Endothelial cell of umbilical vein (primary cell): ENCODE results near the gene DSCAML1. TPM values are rescaled to one million over a fixed set of nuclear protein-coding genes. Genes with fewer than 3 reads are reported as not detected.

ENCODE experiments used
- BruUV-seq: library from RNA; stranded (reverse); fragments of 400-500 nt; replicated peaks from 2 replicates; lab custom pipeline; 2021; lab: Mats Ljungman, UMichigan
- CTCF ChIA-PET: fragments of 300-600, 350-600 bp; sonication (Branson Sonifier 250); formaldehyde crosslinking; loops from one replicate; lab custom pipeline; 2021; ENCODE audit warnings: antibody characterized with exemption, inconsistent platforms; lab: Charles Lee
- POLR2A ChIA-PET: fragments of 300-600, 350-600 bp; sonication (Branson Sonifier 250); formaldehyde crosslinking; loops from one replicate; lab custom pipeline; 2021; ENCODE audit warnings: antibody characterized with exemption, inconsistent platforms; lab: Charles Lee
- DNase-seq: peaks from one replicate; pipeline ENCODE4 v3.0.0-alpha.2; 2011; ENCODE audit warnings: low read depth, low spot score
- FAIRE-seq: peaks from 2 replicates; lab custom pipeline; 2011; peaks lifted over from hg19 to GRCh38; lab: Jason Lieb, UNC
- H2AFZ ChIP-seq: 2 replicates; pipeline ENCODE4 v1.6.0; 2012; ENCODE audit warnings: low read depth, low read length, control low read depth, inconsistent platforms
- H3K27ac ChIP-seq: 2 replicates; pipeline ENCODE4 v1.5.1; 2011; ENCODE audit warnings: low read depth, mild to moderate bottlenecking, control low read depth, low read length, moderate library complexity; ENCODE audit not compliant: insufficient read depth
- H3K27me3 ChIP-seq, 2 experiments: 2 replicates each; pipeline versions ENCODE4 v1.6.0 to v1.6.1; 2011; ENCODE audit warnings: low read length in 2 of 2, mixed read lengths in 1 of 2; ENCODE audit not compliant: control insufficient read depth in 2 of 2, insufficient read depth in 2 of 2
- H3K36me3 ChIP-seq, 2 experiments: 2 replicates in 1 of 2; 3 replicates in 1 of 2; pipeline ENCODE4 v1.5.1; 2011; ENCODE audit warnings: low read length in 2 of 2, mild to moderate bottlenecking in 1 of 2, moderate library complexity in 1 of 2; ENCODE audit not compliant: control insufficient read depth in 2 of 2, insufficient read depth in 2 of 2; ENCODE audit errors: extremely low read depth in 1 of 2
- H3K4me1 ChIP-seq: 3 replicates; pipeline ENCODE4 v1.5.1; 2011; ENCODE audit warnings: mild to moderate bottlenecking, low read length; ENCODE audit not compliant: control insufficient read depth, insufficient read depth; ENCODE audit errors: extremely low read depth
- H3K4me2 ChIP-seq: 2 replicates; pipeline ENCODE4 v1.6.1; 2011; ENCODE audit warnings: low read length, control low read depth, mixed read lengths; ENCODE audit not compliant: insufficient read depth
- H3K4me3 ChIP-seq, 3 experiments: fragments of 200-600 bp in 1 of 3; sonication (generic), shearing (Covaris generic) in 1 of 3; replicated peaks in 1 of 3; 2 replicates each; pipeline ENCODE4 v1.5.1; 2011 to 2016; ENCODE audit warnings: control low read depth in 3 of 3, low read length in 3 of 3, mild to moderate bottlenecking in 2 of 3, inconsistent platforms in 1 of 3, low read depth in 1 of 3, moderate library complexity in 1 of 3; ENCODE audit not compliant: insufficient read depth in 1 of 3
- H3K79me2 ChIP-seq: 2 replicates; pipeline ENCODE4 v1.6.0; 2012; ENCODE audit warnings: low read length, inconsistent platforms; ENCODE audit not compliant: control insufficient read depth, insufficient read depth
- H3K9ac ChIP-seq: replicated peaks from 2 replicates; pipeline ENCODE3; 2011; ENCODE audit warnings: low read length, control low read depth; ENCODE audit not compliant: insufficient read depth; ENCODE audit errors: extremely low read depth
- H3K9me1 ChIP-seq: replicated peaks from 3 replicates; pipeline ENCODE4 v1.6.0; 2011; ENCODE audit warnings: mild to moderate bottlenecking, low read length; ENCODE audit not compliant: control insufficient read depth, insufficient read depth; ENCODE audit errors: extremely low read depth
- H3K9me3 ChIP-seq: replicated peaks from 2 replicates; pipeline ENCODE4 v1.5.1; 2012; ENCODE audit warnings: low read length, inconsistent platforms; ENCODE audit not compliant: control insufficient read depth, insufficient read depth
- H4K20me1 ChIP-seq: replicated peaks from 2 replicates; pipeline ENCODE3; 2011; ENCODE audit warnings: mild to moderate bottlenecking, low read length; ENCODE audit not compliant: control insufficient read depth, insufficient read depth; ENCODE audit errors: extremely low read depth
- CTCF ChIP-seq, 2 donors: IDR thresholded peaks; 1 replicate in 1 of 2; 2 replicates in 1 of 2; pipeline ENCODE4 v1.5.1; 2011; ENCODE audit warnings: low read length in 2 of 2, mild to moderate bottlenecking in 2 of 2, moderate library complexity in 2 of 2, control low read depth in 1 of 2, inconsistent platforms in 1 of 2, low read depth in 1 of 2; ENCODE audit not compliant: insufficient read depth in 1 of 2; ENCODE audit errors: extremely low read depth in 1 of 2
- EZH2 ChIP-seq: IDR thresholded peaks from 2 replicates; pipeline ENCODE4 v1.6.1; 2012; ENCODE audit warnings: borderline replicate concordance, low read depth, mild to moderate bottlenecking, moderate library complexity, low read length, inconsistent platforms; ENCODE audit not compliant: severe bottlenecking
- FOS ChIP-seq: IDR thresholded peaks from 2 replicates; pipeline ENCODE4 v1.6.1; 2011; ENCODE audit warnings: mild to moderate bottlenecking, low read length, moderate library complexity, borderline replicate concordance; ENCODE audit not compliant: insufficient read depth
- GATA2 ChIP-seq: IDR thresholded peaks from 2 replicates; pipeline ENCODE4 v1.7.0; 2011; ENCODE audit warnings: low read depth, mild to moderate bottlenecking, moderate library complexity, mixed read lengths, low read length; ENCODE audit not compliant: insufficient read length, insufficient read depth
- JUN ChIP-seq: IDR thresholded peaks from 2 replicates; pipeline ENCODE4 v1.6.1; 2011; ENCODE audit warnings: borderline replicate concordance, low read depth; ENCODE audit not compliant: insufficient read length, insufficient read depth
- MAX ChIP-seq: IDR thresholded peaks from 2 replicates; pipeline ENCODE4 v1.6.1; 2011; ENCODE audit not compliant: insufficient read depth, insufficient read length
- MYC ChIP-seq: IDR thresholded peaks from one replicate; pipeline ENCODE4 v1.6.1; 2011; ENCODE audit warnings: mild to moderate bottlenecking, low read depth, low read length
- POLR2A ChIP-seq: IDR thresholded peaks from 2 replicates; pipeline ENCODE4 v1.6.1; 2012; ENCODE audit warnings: low read depth, mild to moderate bottlenecking, control low read depth, low read length
- POLR2AphosphoS5 ChIP-seq: IDR thresholded peaks from 2 replicates; pipeline ENCODE4 v1.6.1; 2012; ENCODE audit warnings: low read depth, mild to moderate bottlenecking, control low read depth, low read length, moderate library complexity; ENCODE audit not compliant: insufficient read depth
- dilution Hi-C: fragments of 300-500 bp; cut with MboI; formaldehyde crosslinking; loops from one replicate; pipeline ENCODE4 v1.15.0; 2019; ENCODE audit warnings: low sequenced_read_pairs; ENCODE audit not compliant: extremely low pct_ligation_motif_present
- intact Hi-C: fragments of 100-400 bp; cut with micrococcal nuclease; formaldehyde crosslinking; loops from one replicate; pipeline ENCODE4 v1.10.0; 2022
- polyA plus RNA-seq, 4 experiments: library from polyadenylated mRNA; depleted of rRNA in 3 of 4; stranded (reverse) in 3 of 4; unstranded in 1 of 4; fragments of >200 nt; gene quantifications; 2 replicates each; pipeline versions ENCODE4 v1.2.1 to v1.2.3, GENCODE V29; 2011 to 2012; ENCODE audit warnings: missing spikeins in 1 of 4
- total RNA-seq: library from RNA; stranded (reverse); gene quantifications from 2 replicates; pipeline ENCODE4 v1.2.3, GENCODE V29; 2021

Gene DSCAML1
- total and polyA plus RNA-seq, 2 donors (not counting 3 experiments of a cell fraction or from before 2014, with no cell fraction given), result not detected

GRCh38 chr11:117782101-117782500 is 14.9 kb downstream of the DSCAML1 start:
- intact Hi-C loops (no loop called here), dilution Hi-C loops (no loop called here)
- H3K4me2 ChIP-seq, result no peak overlapping the region
- no peaks in the 10 kb centered on the region for H3K36me3 ChIP-seq
- H3K4me1 ChIP-seq, result no peaks in the 10 kb centered on the region
- CTCF ChIA-PET, result no interaction called here
- no peak overlapping the region for H2AFZ ChIP-seq
- FAIRE-seq (no peak), DNase-seq (no peak)
- BruUV-seq, result no TSS peak
- H3K4me3 ChIP-seq, result no peak overlapping the region
- H3K27ac ChIP-seq, result no peak overlapping the region
- POLR2A ChIA-PET, result no interaction called here
- no peaks in the 10 kb centered on the region for H3K9me1 ChIP-seq
- TF ChIP-seq MAX (no peak), FOS (no peak), POLR2A (no peak), CTCF (IDR thresholded peaks at IDR 0.05; ENCODE audit: extremely low read depth in 1 of 2, insufficient read depth in 1 of 2, low read depth in 1 of 2, low read length in 2 of 2) (no peak), EZH2 (no peak), GATA2 (no peak), MYC (no peak), POLR2AphosphoS5 (no peak), JUN (no peak)
- no peaks in the 10 kb centered on the region for H4K20me1 ChIP-seq
- H3K9me3 ChIP-seq, result no peaks in the 10 kb centered on the region
- H3K27me3 ChIP-seq, result peaks cover 0 to 5% of the 10 kb centered on the region in 2 experiments
- no peaks in the 10 kb centered on the region for H3K79me2 ChIP-seq
- no peak overlapping the region for H3K9ac ChIP-seq
